Transverse colon (tissue), 3 donors: ENCODE data around the gene ZNF672.

Experiments used
- CTCF ChIP-seq, 5 experiments: fragments of 200-600 bp in 3 of 5; fragments of 450-650 bp in 2 of 5; sonication (generic) in 3 of 5; IDR thresholded peaks; 1 replicate in 2 of 5; 2 replicates in 3 of 5; pipeline ENCODE4 v1.5.1; 2016 to 2017; ENCODE audit warnings: antibody characterized with exemption in 5 of 5, inconsistent platforms in 3 of 5, mild to moderate bottlenecking in 2 of 5, moderate library complexity in 1 of 5
- EP300 ChIP-seq: sonication (generic); formaldehyde crosslinking; IDR thresholded peaks from one replicate; pipeline ENCODE4 v1.6.1; 2017; ENCODE audit warnings: antibody characterized with exemption, low read depth
- POLR2A ChIP-seq: fragments of 450-650 bp; IDR thresholded peaks from one replicate; pipeline ENCODE4 v1.6.1; 2016; ENCODE audit warnings: antibody characterized with exemption, mild to moderate bottlenecking, moderate library complexity

- TF ChIP-seq POLR2A: no peak
- TF ChIP-seq EP300: no peak
- no peak for TF ChIP-seq CTCF (IDR thresholded peaks at IDR 0.05)
Measured at GRCh38 chr1:248837045-248837780, 811 bp upstream of the ZNF672 start.
